NCI-H187 treated with DMSO at 0.1 percent for 48 hours (cell line): ENCODE results near the gene SLC13A1.
"Not testable (repeated sequence)": the region's sequence is repeated elsewhere in the genome, so short reads cannot be mapped to it uniquely, and the experiment has no call there.

Source experiments
- DNase-seq: peaks from one replicate; lab custom pipeline; 2025; lab: John Stamatoyannopoulos, UW

The SLC13A1 gene

DNA sequence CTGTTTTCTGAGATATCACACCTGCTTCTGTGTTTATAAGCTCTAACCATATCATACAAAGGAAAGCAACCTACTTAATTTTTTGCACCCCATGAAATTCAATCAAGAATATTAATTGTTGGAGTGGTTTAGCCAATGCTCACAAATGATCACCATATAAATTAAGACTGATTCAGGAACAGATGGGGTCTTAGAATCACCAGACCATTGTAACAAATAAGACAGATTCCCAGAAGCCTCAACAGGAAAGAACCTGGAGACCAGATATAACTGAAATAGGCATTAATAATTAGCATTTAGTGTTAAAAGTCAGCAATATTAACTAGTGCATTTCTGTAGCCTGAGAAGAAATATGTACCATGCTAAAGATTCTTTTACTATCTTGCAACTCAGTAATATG lies 73.6 kb downstream of the SLC13A1 start:
- no peak for DNase-seq

DNA sequence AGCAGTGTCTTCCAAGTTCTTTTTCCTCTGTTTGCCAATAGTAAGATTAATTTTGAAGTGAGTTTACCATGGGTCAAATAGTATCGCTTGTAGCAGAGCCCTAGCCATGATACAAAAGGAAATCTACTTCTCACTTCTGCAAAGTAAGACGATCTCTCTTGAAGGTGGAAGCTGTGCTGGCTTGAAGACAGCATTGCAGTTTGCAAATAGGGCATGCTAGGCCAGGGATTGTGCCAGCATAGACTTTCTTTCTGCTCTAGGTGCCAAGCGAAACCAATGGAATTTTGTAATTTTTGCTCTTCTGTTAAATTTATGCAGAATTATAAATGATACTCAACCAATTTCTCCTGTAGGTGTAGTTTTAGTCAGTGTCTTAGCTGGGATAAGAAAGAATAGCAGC lies 74.5 kb downstream of the SLC13A1 start:
- DNase-seq: no peak

DNA sequence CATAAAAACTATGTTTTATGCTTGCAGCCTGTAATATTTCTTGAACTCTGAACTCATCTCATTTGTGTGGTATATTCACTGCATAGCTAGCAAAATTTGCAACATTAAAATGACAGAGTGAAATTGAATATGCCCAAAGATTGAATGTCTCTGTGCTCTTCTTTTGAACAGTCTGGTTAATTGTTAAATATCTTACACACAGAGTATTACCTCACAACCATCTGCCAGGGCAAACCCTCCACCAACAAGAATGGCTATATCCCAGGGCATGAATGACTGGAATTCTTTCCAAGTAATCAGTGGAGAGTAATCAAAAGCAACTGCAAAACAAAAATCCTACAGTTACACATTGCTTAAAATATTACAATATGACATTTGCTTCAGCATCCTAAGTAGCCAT lies 76.9 kb downstream of the SLC13A1 start:
- no peak for DNase-seq

GRCh38 chr7:123120286-123120685 lies 79.5 kb downstream of the SLC13A1 start:
- DNase-seq: no peak

GRCh38 chr7:123115331-123115730 lies 84.4 kb downstream of the SLC13A1 start:
- no peak for DNase-seq

GRCh38 chr7:123114288-123114687 lies 85.5 kb downstream of the SLC13A1 start:
- no peak for DNase-seq

DNA sequence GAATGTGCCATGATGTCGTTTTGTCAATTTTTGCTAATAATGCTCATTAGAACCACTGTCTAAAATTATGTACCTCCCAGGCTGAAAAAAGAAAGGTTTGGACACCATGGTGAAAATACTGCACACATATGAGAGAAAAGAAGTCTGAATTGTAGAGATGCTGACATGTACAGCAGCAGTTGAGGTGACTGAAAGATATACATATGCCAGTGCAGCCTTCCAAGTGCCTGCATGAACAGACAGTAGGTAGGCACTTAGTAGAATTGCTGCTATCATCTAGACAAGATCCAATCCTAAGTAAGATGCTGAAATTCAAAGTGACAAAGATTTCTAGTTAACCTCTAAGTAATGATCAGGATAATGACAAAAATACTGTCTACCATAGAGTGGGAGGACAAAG lies 86.9 kb downstream of the SLC13A1 start:
- DNase-seq: no peak

GRCh38 chr7:123099712-123100111 lies 100.1 kb downstream of the SLC13A1 start:
- DNase-seq: no peak

DNA sequence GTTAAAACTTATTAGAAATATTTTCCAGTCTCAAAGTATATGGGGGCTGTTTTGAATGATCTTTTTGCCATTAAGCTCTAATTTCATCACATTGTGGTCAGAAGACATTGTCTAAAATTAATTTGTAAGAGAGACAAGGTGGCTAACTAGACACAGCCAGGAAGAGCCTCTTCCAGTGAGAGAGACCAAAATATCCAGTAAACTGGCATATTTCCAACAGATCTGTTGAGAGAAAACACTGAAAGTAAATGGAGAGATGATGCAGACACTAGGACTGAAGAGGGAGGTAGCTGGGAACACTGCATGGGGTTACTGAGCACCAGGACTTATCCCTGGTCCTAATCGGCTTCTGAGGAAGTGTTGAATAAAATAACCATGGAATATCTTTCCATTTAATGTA lies 102.8 kb downstream of the SLC13A1 start:
- DNase-seq: no peak

DNA sequence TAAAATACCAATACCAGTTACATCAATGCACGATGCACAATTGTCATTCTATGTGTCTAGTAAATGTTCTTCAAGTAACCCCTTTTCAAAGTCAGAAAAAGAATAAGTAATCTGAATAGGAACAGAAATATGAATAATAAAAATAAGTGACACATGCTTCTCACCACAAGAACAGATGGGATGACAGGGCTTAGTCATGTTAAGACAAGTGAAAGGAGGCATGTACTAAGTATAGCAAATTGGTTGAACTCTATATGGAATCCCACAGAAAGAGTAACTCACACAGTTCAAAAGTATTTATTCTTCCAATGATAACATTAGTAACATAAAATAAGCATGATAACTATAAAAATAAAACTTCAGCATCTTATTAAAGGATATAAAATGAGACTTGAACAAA lies 103.3 kb downstream of the SLC13A1 start:
- DNase-seq: no peak

GRCh38 chr7:123090456-123090855 lies 109.3 kb downstream of the SLC13A1 start:
- DNase-seq: no peak

- DNase-seq: not testable (repeated sequence)
Observed at GRCh38 chr7:123086910-123087309, 112.9 kb downstream of the SLC13A1 start.

GRCh38 chr7:123084861-123085260 lies 114.9 kb downstream of the SLC13A1 start:
- not testable (repeated sequence) for DNase-seq

DNA sequence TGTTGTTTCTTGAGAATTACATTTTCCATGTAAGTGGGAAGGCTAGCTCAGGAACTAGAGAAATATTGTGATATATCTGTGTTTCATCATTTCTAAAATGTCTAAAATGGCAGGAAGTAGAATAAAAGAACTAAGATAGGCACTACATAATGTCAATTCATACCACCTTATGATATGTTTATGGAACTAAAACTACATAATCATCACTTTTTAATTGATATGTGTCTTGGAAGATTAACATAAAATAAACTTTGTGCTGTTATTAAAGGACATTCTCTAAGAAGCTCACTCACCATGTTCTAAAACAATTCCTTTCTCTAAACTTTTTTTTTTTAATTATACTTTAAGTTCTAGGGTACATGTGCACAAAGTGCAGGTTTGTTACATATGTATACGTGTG lies 120.7 kb downstream of the SLC13A1 start:
- DNase-seq: no peak

DNA sequence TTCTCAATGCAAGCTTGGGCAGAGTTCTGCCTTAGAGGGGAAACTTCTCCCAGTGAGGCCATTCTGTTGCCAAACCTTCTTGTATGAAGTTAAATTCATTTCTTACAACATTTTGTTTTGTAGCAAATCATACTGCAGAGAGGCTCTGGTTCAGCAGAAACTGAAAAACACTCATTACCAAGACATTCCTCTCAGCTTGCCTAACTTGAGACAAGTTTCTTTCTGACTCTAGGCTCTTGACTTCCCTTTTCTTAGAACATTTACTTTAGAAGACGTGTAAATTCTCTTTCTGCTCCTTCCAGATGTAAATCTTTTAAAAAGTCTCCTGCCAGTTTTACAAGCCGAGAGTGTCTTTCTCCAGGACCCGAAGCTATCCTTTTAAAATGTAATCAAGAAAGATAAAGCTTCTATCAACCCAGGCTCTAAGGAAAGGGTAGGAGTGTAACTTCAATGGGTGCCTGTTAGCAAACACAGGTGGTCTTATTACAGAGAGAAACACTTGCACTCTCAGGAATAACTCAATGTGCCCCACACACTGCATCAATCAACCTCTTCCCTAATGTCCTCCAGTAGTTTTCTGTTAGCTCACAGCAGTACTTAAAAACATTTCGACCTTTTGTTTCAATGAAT lies 123.8 kb downstream of the SLC13A1 start:
- DNase-seq: no peak

- no peak for DNase-seq
Observed at GRCh38 chr7:123070702-123071286, 129.0 kb downstream of the SLC13A1 start.

DNA sequence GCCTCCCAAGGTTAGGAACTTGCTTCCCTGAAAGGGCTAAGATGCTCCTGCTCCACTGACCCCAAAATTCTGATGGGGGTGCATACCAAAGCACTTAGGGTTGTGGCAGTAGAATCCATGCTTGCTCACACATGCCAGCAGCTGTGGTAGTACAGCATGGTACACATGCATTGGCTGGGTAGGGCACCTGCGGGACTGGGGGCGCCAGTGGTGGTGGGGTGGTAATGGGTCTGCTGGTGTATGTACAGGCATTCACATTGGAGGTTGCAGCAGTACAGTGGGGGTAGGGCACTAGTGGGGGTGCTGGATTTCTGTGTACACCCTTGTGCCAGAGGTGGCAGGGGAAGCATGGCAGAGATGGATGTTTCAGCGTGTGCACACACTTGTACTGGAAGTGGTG lies 132.0 kb downstream of the SLC13A1 start:
- no peak for DNase-seq
